ENCODE measurements around the gene CXCR6.

DNA sequence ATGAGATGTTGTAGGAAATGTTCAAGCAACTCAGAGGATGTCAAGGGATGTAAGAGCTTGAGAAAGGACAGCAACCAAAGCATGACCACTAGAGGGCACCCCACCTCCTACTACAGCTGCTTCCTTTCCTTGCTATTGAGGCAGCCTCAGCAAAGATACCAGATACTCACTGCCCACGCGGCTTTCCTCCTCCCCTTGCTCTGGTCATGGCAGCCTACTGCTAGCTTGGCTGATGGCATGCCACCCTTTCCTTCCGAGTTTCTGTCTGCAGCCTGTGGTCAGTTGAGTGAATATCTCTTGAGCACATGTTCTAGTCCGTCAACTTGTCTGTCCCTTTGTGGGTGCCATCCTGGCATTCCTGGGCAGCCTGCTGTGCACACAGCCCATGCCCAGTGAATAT is 4.4 kb upstream of the CXCR6 start:
- TF ChIP-seq, protein P1, sequence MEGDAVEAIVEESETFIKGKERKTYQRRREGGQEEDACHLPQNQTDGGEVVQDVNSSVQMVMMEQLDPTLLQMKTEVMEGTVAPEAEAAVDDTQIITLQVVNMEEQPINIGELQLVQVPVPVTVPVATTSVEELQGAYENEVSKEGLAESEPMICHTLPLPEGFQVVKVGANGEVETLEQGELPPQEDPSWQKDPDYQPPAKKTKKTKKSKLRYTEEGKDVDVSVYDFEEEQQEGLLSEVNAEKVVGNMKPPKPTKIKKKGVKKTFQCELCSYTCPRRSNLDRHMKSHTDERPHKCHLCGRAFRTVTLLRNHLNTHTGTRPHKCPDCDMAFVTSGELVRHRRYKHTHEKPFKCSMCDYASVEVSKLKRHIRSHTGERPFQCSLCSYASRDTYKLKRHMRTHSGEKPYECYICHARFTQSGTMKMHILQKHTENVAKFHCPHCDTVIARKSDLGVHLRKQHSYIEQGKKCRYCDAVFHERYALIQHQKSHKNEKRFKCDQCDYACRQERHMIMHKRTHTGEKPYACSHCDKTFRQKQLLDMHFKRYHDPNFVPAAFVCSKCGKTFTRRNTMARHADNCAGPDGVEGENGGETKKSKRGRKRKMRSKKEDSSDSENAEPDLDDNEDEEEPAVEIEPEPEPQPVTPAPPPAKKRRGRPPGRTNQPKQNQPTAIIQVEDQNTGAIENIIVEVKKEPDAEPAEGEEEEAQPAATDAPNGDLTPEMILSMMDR (IDR thresholded peaks at IDR 0.05; ENCODE audit: low read depth, low read length) = peak; percentile 97
- TF ChIP-seq EZH2phosphoT487 (IDR thresholded peaks at IDR 0.05; ENCODE audit: low read depth) = no peak

Measured in OCI-LY3 (cell line).